SK-N-SH treated with all-trans-retinoic acid at 6 μM for 48 hours (cell line): ENCODE results near the gene DPH3.

Source experiments
- ATAC-seq: fragments of 200-7000 bp; cut with Tn5 transposase; 3 replicates; pipeline ENCODE4 v1.9.1; 2020; ENCODE audit warnings: mild to moderate bottlenecking, moderate library complexity
- CSDC2 ChIP-seq: fragments of 250-450 bp; sonication (Bioruptor Pico); IDR thresholded peaks from 2 replicates; pipeline ENCODE4 v1.5.0; 2020; ENCODE audit warnings: mild to moderate bottlenecking, moderate library complexity
- POU6F1 ChIP-seq: fragments of 250-450 bp; sonication (Bioruptor Pico); IDR thresholded peaks from 2 replicates; pipeline ENCODE4 v1.8.0; 2021; ENCODE audit warnings: low read depth, mild to moderate bottlenecking, moderate library complexity, borderline replicate concordance
- TOX ChIP-seq: fragments of 250-450 bp; sonication (Bioruptor Pico); IDR thresholded peaks from 2 replicates; pipeline ENCODE4 v1.8.0; 2021; ENCODE audit warnings: mild to moderate bottlenecking, moderate library complexity, borderline replicate concordance
- TSHZ2 ChIP-seq: fragments of 250-450 bp; sonication (Bioruptor Pico); IDR thresholded peaks from 2 replicates; pipeline ENCODE4 v1.5.0; 2020; ENCODE audit warnings: mild to moderate bottlenecking, moderate library complexity
- ZC3H10 ChIP-seq: fragments of 250-450 bp; sonication (Bioruptor Pico); IDR thresholded peaks from 2 replicates; pipeline ENCODE4 v1.5.1; 2021; ENCODE audit warnings: mild to moderate bottlenecking, moderate library complexity
- ZNF565 ChIP-seq: fragments of 450-650 bp; formaldehyde crosslinking; conservative IDR thresholded peaks from 2 replicates; pipeline ENCODE4 v1.5.0; 2020; ENCODE audit warnings: low read depth, mild to moderate bottlenecking, moderate library complexity
- ZNF70 ChIP-seq: fragments of 450-650 bp; formaldehyde crosslinking; IDR thresholded peaks from 2 replicates; pipeline ENCODE4 v1.5.0; 2020; ENCODE audit warnings: mild to moderate bottlenecking, moderate library complexity

DPH3 gene

DNA sequence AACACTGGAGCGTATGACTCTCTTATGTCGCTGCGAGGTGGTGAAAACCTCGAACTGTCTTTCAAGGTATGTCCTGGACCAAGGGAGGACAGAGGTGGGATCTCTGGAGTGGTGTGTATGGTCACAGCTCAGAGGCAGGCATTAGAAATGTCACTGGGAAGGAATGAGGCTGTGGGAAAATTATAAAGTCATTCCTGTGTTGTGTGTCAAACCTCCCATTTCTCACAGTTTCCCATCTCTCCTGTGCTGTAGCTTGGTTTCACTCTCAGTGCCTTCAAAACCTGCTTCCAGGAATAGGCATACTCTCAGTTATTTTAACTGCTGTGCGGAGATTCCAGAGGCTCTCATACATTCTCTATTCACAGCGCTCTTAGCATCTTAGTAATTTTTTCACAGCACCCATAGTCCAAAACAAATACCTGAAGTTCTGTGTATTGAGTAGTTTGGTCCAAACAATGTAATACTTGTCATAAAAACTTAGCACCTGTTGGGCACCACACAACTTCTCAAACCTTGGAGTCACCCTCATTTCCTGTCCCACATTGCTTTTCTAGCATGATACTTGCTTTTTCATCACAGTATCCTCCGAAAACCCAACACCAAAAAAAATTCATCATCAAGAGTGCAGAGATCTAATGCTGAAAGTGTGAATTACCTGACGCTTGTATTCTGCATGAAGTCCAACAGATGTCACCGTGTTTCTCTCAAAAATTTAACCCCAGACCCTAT lies 53.4 kb downstream of the DPH3 start:
- ATAC-seq = no peak

More for the DNA sequence above, 53.4 kb downstream of the DPH3 start:
- no peak for TF ChIP-seq ZC3H10 (CRISPR knock-in tag)
- no peak for TF ChIP-seq ZNF70 (CRISPR knock-in tag)
- no peak for TF ChIP-seq POU6F1 (CRISPR knock-in tag)
- no peak for TF ChIP-seq ZNF565 (CRISPR knock-in tag)
- no peak for TF ChIP-seq CSDC2 (CRISPR knock-in tag)
- TF ChIP-seq TSHZ2 (CRISPR knock-in tag) = no peak
- TF ChIP-seq TOX = no peak
- TF ChIP-seq, all 23 proteins: peak for 0
